ENCODE data around the gene ATOX1. TPM values are rescaled to one million over a fixed set of nuclear protein-coding genes. Genes with fewer than 3 reads are reported as not detected.
A peak's percentile ranks its signal among the peaks of the same experiment; 100 is the strongest.

ATOX1 gene
- total and polyA plus RNA-seq, 2 of the 8 experiments (the other 6 are each of a cell fraction or from before 2014, with no cell fraction given), result 79.9 to 232 TPM

DNA sequence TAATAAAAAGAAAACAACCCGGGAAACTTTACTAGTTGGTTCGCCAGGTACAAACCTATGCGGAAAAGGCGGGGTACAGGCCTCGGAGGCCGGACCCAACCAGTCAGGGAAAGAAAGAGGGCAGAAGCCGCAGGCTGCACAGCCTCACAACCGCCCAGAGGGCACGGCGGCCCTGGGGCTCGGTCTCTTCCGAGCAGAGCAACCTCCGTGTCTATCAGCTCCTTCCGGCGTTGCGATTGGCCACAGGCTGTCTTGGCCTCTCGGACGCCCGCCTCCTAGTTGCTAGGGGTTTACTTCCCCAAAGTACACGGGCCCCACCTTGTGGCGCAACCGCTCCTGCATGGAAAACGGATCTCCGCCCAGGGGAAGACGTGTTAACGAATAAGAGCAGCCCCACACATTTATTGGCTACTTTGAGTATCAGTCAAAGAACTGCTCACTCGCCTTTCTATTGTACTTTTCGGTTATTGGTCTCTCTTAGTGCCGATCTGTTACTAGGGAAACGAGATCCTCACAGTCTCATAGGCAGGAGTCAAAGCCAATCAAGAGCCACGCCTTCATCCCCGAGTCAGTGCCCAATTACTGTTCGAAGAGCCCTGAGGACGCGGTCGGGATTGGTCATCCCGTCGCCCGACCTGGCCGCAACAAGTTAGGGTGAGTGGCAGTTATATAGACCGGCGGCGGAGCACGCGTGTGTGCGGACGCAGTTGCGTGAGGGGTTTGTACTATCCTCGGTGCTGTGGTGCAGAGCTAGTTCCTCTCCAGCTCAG lies 13.0 kb upstream of the ATOX1 start, which contains the start of gene G3BP1 (continued):
- TF ChIP-seq RAD21 (IDR thresholded peaks at IDR 0.05 in 1 of 2, conservative IDR thresholded peaks at IDR 0.05 in 1 of 2; ENCODE audit: low read depth in 2 of 2, low read length in 2 of 2) (peak; percentile 56 to 57), TBP (IDR thresholded peaks at IDR 0.05; ENCODE audit: low read depth, low read length) (peak; percentile 97), POLR2A (IDR thresholded peaks at IDR 0.05; ENCODE audit: control extremely low read depth in 1 of 2, low read depth in 2 of 2, low read length in 2 of 2) (peak; percentile 94 to 98), RFX5 (IDR thresholded peaks at IDR 0.05; ENCODE audit: borderline replicate concordance, low read depth, low read length) (peak; percentile 27; the same call in 1 of the 2 replicates), CHD7 (IDR thresholded peaks at IDR 0.05; ENCODE audit: insufficient replicate concordance, low read length) (no peak), HDAC2 (IDR thresholded peaks at IDR 0.05; ENCODE audit: borderline replicate concordance in 1 of 2, low read depth in 2 of 2, low read length in 2 of 2) (peak in 1 of 2 experiments; percentile 40; a peak in 2 of 4 replicates), SIN3A (conservative IDR thresholded peaks at IDR 0.05 in 1 of 2, IDR thresholded peaks at IDR 0.05 in 1 of 2; ENCODE audit: low read depth in 1 of 2, low read length in 2 of 2) (peak in 1 of 2 experiments; percentile 84; a peak in 2 of 4 replicates)
- TF ChIP-seq, protein P1, sequence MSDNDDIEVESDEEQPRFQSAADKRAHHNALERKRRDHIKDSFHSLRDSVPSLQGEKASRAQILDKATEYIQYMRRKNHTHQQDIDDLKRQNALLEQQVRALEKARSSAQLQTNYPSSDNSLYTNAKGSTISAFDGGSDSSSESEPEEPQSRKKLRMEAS (IDR thresholded peaks at IDR 0.05), result peak; percentile 82

All from H1 (cell line).